Stromal cell of bone marrow (primary cell): ENCODE results near the gene HTR3D.
"Not testable (repeated sequence)": the region's sequence is repeated elsewhere in the genome, so short reads cannot be mapped to it uniquely, and the experiment has no call there.

Source experiments
- DNase-seq: peaks from one replicate; pipeline ENCODE4 v3.0.0-alpha.2; 2012; ENCODE audit warnings: low read depth

The HTR3D gene

DNA sequence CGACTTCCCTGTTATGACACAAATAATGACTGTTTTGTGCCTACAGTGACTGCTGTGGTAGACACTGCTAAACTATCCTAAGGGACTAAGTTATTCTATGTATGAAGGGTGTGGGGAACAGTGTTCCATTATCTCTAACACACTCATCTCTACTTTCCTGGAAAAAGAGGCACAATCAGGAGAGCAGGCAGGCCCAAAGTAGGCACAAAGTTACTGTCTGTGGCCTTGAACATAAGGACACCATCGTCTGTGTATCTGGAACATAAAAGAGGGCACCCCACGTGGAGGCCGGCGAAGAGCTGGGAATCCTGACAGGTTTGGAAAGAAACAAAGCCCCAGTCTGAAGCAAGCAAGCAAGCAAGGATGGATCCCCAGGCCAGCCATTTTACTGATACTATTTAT, 15.4 kb upstream of the HTR3D start:
- no peak for DNase-seq

DNA sequence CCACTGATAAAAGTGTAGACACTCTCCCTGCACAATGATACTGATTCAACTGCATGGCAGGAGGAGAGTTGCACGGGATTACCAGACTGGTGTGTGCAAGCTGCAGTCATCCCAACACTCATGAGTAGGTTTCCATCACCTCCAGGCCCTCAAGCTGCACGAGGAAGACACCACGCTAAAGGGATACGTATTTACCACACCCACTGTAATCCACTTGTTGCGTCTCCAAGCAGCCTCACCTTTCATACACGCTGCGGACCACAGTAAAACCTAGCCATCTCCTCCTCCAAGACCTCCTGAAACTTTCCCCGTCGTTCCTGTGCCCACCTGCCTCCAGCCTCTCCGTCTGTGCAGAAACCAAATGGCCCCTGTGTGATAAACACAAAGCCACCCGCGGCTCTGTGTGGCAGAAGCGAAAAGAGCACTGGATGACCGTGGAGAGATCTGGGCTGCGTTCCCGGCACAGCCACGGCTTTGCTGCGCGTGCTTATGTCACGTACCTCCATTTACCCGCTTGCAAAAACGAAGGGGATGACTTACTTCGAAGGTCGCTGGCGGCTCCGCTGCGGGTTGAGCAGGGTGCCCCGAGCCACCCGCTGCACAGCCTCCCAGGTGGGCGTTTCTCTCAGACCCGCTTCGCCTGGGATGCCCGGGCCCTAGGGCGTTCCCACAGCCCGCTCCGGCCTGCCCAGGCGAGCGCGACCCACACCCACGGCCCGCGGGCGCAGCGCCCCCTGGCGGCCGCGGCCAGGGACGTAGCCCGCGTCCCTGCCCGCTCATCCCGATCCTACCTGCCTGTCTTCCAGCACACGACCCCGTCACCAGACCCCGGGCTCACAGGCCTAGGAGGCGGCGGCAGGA, 14.5 kb upstream of the HTR3D start:
- no peak for DNase-seq

DNA sequence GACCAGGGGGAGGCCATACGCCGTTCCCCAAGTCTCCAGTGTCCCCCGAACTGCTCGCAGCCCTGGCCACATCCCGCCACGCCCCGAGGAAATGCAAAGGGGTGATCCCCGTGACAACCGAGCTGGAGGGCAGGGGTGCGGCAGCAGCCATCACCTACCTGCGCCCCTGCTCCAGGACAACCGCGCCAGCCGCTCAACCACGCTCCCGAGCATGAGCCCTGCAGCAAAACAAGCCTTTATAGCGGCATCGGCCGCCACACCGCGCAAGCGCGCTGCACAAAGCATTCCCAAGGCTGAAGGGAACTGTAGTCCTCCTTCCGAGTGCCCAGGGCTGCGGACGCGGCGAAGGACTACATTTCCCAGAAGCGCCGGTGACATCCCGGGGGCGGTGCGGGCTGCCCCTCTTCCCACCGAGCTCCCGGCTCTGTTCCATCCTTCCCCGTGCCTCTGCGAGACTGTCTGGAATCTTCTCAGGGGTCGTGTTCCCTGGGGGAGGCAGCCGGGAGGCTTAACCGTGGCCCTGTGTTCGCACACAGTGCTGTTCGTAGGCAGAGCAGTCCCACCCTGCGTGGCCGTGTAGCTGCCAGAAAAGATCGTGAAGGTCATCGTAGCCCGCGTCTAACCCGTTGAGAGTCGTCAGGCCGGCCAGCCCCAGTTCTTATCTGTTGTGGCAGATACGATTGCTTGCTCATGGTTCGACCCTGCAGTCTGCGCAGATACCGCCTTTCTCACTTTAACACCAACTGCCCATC, 13.7 kb upstream of the HTR3D start, which contains the start of gene ABCC5:
Gene ABCC5, minus strand, starts transcription at position 213 of the 752 bp plus-strand sequence. CDS start 3,492 bp downstream, outside the sequence.
- DNase-seq, result peak; percentile 87

DNA sequence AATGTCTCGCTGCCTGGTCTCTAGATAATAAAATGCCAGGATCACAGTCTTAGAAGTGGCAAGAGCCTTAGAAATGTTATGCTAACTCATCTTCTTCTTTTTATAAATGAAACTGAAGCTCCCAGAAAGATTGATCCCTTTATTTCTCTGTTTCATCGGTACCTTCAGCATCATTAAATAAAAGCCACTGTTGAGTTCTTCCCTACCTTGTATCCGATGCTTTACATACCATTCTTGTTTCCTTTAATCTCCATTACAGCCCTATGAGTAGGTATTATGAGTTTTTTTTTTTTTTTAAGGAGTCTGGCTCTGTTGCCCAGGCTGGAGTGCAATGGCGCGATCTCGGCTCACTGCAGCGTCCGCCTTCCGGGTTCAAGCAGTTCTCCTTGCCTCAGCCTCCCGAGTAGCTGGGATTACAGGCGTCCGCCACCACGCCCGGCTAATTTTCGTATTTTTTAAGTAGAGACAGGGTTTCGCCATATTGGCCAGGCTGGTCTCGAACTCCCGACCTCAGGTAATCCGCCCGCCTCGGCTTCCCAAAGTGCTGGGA, 13.0 kb upstream of the HTR3D start:
- DNase-seq, result no peak

DNA sequence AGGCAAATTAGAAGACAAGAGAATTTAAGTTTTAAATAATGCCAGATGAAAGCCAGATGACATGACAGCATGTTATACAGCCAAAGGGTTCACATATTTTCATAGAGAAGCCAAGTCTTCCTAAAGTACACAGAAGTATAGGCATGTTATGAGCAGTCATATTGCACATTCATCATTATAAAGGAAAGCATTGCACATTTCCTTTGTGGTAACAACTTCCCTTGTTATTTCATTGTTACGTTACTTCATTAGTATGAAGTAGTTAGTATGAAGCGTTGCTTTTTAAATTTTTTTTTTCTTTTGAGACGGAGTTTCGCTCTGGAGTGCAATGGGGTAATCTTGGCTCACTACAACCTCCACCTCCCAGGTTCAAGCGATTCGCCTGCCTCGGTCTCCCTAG, 9.2 kb upstream of the HTR3D start:
- DNase-seq, result no peak

DNA sequence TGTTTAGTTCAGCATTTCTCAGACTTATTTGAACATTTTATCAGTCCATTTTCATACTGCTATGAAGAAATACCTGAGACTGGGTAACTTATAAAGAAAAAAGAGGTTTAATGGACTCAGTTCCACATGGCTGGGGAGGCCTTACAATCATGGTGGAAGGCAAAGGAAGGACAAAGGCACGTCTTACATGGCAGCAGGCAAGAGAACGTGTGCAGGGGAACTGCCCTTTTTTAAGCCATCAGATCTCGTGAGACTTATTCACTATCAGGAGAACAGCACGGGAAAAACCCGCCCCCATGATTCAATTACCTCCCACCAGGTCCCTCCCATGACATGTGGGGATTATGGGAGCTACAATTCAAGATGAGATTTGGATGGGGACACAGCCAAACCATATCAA, 6.3 kb upstream of the HTR3D start:
- DNase-seq, result not testable (repeated sequence)

DNA sequence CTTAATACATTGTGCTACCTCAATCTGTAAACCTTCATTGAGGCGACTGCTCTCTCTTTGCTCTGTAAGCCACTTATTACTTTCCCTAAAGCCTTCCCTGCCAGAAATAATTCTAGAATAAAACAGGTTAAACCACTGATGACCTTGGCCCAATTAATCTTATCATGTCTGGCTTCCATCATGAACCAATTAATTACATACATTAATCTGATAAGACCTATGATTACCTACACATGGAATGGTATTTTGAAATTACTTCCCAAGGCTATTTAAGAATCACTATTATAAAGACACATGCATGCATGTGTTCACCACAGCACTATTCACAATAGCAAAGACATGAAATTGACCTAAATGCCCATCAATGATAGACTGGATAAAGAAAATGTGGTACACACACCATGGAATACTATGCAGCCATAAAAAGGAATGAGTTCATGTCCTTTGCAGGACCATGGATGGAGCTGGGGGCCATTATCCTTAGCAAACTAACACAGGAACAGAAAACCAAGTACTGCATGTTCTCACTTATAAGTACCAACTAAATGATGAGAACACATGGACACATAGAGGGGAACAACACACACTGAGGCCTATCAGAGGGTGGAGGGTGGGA, 3.2 kb upstream of the HTR3D start:
- not testable (repeated sequence) for DNase-seq

DNA sequence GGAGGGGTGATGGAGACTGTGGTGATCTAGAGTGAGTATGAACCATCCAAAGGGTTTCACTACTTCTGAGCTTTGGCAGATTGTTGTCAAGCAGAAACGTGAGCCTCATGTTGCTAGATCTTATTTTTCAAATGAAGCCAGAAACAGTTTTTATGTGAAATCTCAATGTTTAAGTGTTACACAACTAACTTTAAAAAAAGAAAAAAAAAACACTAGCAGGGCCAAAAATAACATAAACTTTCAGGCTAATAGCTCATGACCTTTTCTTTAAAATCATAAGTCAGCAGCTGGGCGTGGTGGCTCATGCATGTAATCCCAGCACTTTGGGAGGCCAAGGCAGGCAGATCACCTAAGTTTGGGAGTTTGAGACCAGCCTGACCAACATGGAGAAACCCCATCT, 2.1 kb upstream of the HTR3D start:
- no peak for DNase-seq

DNA sequence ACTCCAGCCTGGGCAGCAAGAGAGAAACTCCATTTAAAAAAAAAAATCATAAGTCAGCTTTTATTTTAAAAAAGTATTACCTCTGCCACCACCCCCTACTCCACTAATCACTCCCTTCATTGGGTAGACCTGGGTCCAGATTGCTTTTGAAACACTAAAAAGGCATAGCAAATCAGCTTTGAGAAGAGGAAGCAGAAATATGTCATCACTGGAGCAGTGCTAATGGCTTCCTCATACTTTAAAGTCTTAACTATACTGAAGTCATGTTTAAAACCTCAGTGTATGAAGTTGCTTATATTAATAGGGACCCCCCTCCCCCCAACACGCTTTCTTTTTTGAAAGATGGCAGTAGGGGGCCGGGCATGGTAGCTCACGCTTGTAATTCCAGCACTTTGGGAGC, 1.0 kb upstream of the HTR3D start:
- DNase-seq, result no peak

DNA sequence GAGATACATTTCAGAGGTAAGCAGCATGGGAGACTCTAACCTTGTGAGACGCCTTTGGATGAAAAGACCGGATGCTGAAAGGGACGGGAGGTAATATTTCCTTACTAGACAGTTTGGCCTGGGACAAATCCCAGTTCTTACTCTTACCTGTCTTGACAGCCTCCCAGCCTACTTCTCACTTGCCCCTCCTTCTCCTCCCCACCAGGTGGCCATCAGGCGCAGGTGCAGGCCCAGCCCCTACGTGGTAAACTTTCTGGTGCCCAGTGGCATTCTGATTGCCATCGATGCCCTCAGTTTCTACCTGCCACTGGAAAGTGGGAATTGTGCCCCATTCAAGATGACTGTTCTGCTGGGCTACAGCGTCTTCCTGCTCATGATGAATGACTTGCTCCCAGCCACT, 6.3 kb downstream of the HTR3D start:
- DNase-seq, result no peak

DNA sequence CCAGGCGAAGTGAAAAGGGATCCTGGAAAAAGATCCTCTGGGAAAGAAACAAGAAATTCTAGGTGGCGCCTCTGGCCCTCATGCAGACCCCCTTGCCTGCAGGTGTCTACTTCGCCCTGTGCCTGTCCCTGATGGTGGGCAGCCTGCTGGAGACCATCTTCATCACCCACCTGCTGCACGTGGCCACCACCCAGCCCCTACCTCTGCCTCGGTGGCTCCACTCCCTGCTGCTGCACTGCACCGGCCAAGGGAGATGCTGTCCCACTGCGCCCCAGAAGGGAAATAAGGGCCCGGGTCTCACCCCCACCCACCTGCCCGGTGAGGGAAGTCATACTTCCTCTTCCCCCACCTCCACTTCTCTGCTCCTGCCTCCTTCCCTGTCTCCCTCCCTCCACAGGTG, 6.8 kb downstream of the HTR3D start:
- not testable (repeated sequence) for DNase-seq

DNA sequence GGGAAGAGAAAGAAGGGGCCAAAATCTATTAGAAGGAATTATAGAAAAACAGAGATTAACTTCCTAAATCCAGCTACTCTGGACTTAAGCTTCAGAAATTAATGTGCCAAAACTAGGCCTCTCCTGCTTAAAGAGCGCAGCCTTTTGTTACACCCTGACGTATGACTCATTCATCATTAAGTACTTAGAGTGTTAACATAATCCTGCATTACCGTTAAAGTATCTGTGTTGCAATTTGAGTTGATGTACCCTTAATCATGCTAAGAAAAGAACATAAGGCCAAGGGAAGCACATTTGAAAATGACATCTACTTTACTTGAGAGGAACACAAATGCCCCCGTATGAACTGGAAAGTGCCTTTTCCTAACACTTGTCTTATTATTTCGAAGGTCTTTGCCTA, 7.9 kb downstream of the HTR3D start:
- no peak for DNase-seq

DNA sequence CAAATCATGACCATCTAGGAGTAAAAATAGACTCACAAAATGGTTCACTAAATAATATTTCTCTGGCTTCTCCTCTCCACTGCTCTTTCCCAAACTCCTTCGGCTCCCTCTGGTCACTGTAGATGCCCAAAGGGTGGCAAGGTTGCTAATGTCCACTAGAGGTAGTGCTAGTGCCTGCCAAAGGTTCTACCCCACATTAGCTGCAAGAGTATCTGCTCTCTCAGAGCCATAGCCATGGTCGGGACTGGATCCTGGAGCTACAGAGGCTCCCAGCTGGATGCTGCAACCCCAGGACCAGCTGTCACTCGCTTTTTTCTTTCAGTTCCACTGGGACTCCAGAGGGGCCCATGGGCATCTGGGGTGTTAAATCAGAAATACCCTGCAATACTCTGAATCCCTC, 8.5 kb downstream of the HTR3D start:
- peak; percentile 13 for DNase-seq

DNA sequence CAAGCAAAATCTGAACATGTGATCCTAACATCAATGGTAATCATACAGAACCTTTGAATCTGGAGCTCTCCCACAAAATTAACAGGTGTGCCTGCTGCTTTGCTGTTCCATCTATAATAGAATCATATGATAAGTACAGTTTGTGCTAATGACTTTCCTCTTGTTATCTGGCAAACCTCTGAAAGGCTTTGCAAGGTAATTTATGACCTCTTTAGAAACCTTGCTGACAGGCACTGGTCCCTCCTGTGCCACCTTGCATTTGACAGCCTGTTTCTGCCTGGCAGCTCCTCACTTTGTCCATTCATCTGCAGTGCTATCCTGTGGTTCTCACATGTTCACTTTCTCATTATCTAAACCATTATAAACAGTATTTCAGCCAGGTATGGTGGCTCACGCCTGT, 11.1 kb downstream of the HTR3D start:
- DNase-seq, result no peak

DNA sequence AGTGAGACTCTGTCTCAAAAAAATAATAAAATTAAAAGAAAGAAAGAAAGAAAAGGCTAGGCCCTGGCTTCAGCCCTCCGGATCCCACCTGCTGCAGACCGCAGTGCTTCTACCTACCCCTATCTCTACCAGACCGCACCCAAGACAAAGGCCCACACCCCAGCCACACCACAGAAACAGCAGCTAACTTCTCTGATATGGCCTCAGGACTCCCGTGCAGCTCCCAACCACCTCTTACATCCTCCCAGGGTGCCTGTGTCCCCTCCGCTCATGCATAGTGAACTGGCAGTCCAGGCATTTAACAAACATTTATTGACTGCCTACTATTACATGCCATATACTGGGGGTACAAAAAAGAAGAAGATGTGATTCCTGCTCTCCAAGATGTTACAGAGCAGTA, 14.5 kb downstream of the HTR3D start:
- no peak for DNase-seq

DNA sequence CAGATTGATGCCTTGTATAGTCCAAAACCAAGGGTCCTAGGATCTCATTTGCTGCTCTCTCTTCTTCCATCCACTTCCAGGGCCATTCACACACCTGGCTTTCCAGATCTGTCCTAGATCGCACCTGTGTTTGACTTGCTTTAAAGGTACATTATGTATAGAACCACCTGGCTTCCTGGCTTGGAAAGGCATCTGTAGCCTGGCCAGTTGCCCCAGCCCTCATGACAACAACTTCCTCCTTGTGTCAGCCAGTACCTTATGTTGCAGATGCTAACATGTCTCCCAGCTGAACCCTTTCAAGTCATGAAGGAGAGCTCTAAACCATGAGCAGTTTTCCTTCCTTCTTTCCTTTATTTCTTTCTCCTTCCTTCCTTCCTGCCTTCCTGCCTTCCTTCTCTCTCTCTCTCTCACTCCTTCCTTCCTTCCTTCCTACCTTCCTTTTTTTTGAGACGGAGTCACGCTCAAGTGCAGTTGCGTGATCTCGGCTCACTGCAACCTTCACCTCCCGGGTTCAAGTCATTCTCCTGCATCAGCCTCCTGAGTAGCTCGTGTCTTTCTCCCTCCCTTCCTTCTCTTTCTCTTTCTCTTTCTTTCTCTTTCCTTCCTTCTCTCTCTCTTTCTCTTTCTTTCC, 18.8 kb downstream of the HTR3D start:
- no peak for DNase-seq

DNA sequence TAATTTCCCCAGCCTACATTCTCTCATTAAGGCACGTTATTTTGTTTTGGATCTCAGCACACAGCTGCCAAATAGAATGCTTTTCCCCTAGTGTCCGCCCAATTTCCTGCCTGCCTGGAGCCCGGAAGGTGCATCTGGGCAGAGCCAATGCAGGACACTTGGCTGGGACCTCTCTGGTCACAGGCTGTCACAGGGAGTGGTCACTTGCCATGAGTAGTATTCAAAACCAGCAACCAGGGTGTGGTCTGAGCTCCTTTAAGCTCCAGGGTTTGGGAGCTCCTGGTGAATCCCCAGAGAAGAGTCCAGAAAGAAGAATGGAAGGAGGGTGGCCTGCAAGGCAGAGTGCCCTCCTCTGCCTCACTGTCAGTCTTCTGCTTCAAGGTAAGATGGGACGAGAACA, 21.2 kb downstream of the HTR3D start, which contains the start of gene HTR3C:
Gene HTR3C, plus strand, starts transcription at position 281 of the 400 bp plus-strand sequence. Its CDS starts 34 bp downstream, at position 315.
- no peak for DNase-seq

DNA sequence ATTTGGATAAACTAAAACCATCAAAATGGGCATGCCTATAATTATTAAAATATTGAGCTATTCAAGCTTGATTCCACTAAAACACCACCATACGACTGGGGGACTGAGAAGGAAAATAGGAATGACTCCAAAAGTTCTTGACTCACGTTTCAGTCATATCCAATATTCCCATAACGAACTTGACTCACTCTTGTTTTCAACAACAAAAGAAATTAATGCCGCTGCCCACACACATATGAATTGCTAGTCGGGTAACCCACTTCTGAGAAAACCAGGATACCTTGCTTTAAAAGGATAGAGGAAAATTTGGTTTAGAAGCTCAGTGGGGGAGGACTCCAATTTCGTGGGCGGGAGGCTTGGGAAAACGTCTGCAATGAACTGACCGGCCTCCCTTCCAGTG, 26.5 kb downstream of the HTR3D start:
- DNase-seq, result peak; percentile 59

DNA sequence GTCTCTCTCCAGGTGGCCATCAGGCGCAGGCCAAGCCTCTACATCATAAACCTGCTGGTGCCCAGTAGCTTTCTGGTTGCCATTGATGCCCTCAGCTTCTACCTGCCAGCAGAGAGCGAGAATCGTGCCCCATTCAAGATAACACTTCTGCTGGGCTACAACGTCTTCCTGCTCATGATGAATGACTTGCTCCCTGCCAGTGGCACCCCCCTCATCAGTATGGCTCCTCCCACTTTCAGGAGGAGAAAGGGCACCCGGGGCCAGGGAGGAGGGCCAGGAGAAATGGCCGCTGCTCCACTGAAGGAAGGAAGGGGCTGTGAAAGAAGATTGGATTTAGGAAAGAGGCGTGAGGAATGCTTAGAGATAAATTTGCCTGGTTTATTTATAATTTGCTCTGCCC, 27.9 kb downstream of the HTR3D start:
- no peak for DNase-seq

DNA sequence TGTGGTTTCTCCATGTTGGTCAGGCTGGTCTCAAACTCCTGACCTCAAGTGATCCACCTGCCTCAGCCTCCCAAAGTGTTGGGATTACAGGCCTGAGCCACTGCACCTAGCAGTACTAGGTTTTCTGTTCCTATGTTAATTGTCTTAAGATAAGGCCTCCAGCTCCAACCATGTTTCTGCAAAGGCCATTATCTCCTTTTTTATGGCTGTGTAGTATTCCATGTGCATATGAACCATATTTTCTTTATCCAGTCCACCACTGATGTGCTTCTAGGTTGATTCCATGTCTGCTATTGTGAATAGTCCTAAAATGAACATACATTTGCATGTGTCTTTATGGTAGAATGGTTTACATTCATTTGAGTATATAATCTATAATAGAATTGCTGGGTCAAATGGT, 31.1 kb downstream of the HTR3D start:
- no peak for DNase-seq

DNA sequence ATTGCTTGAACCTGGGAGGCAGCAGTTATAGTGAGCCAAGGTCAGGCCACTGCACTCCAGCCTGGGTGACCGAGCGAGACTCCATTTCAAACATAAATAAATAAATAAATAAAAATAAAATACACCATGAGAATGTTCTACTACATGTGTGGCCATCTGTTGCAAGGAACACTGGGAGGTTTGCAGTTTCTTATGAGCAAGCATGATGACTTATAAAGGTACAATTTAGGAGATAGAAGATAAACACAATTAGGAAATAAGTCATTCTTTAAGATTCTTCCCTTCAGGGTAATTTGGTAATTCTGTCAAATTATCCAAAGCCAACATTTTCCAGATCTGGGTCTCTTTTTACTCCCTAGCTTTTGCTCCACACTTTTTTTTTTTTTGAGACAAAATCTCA, 34.7 kb downstream of the HTR3D start:
- no peak for DNase-seq

DNA sequence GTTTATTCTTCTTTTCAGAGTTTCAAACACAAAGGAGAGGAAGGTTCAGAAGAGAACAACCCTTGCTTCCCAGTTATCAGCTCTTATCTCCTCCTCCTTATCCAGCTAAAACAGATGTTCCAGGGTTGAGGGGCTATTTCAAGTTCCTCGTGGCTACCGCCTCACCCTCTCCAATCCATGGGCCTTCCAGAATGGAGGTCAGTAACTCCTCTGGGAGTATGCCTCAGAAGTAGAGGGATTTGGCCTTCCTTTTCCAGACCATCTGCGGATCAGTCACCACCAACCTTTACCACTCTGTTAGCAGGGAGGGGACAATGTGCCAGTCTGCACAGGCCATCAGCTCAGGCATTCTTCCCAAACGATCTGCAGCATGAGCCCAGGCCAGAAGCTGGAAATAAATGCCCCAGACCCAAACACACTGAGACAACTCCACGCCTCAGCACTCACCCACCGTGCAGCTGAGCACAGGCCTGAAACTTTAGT, 36.1 kb downstream of the HTR3D start:
- no peak for DNase-seq
